Suprapubic skin (tissue), 4 donors: ENCODE data around the gene LEFTY1.

Experiments used
- POLR2A ChIP-seq, 2 donors: fragments of 450-650 bp; IDR thresholded peaks; one replicate each; pipeline ENCODE4 v1.6.1; 2017; ENCODE audit warnings: antibody characterized with exemption in 2 of 2, mild to moderate bottlenecking in 2 of 2, moderate library complexity in 2 of 2
- POLR2AphosphoS5 ChIP-seq, 3 donors: sonication (generic); formaldehyde crosslinking; IDR thresholded peaks; one replicate each; pipeline ENCODE4 v1.6.1; 2017; ENCODE audit warnings: antibody characterized with exemption in 3 of 3
- TF ChIP-seq, protein P1 (sequence below), 2 donors: fragments of 200-600 bp in 1 of 2; fragments of 450-650 bp in 1 of 2; sonication (generic) in 1 of 2; IDR thresholded peaks; one replicate each; pipeline ENCODE4 v1.5.1; 2016 to 2019; ENCODE audit warnings: antibody characterized with exemption in 2 of 2, mild to moderate bottlenecking in 1 of 2, moderate library complexity in 1 of 2

DNA sequence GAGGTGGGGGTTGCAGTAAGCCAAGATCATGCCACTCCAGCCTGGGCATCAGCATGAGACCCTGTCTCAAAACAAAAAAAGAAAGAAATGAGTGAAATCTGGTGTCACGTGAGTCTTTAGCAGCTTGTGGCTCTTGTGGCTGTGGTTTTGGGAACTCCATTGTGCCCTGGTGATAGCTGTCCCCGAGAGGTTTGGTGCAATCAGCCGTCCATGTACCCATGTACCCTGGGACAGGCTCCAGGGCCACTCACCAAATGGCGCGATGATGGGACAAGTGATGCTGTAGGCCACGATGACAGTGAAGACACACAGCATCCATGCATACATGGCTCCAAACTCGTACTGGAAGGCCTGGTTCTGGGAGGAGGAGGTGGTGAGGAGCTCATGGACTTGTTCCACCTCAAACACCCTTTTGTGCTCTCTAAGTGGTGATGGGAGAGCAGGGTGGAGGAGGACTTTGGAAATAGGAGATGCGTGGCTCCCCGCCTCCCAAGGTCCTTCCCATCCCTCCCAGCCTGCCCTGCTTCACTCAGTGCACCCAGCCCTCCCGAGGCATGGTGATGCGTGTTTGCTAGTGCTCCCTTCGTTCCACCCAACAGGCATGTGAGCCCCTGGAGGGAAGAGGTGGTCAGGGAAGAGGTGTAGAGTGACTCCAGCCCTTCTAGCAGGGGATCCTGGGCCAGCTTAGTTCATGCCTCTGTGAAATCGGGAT is 36.4 kb downstream of the LEFTY1 start:
- TF ChIP-seq, protein P1, sequence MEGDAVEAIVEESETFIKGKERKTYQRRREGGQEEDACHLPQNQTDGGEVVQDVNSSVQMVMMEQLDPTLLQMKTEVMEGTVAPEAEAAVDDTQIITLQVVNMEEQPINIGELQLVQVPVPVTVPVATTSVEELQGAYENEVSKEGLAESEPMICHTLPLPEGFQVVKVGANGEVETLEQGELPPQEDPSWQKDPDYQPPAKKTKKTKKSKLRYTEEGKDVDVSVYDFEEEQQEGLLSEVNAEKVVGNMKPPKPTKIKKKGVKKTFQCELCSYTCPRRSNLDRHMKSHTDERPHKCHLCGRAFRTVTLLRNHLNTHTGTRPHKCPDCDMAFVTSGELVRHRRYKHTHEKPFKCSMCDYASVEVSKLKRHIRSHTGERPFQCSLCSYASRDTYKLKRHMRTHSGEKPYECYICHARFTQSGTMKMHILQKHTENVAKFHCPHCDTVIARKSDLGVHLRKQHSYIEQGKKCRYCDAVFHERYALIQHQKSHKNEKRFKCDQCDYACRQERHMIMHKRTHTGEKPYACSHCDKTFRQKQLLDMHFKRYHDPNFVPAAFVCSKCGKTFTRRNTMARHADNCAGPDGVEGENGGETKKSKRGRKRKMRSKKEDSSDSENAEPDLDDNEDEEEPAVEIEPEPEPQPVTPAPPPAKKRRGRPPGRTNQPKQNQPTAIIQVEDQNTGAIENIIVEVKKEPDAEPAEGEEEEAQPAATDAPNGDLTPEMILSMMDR (IDR thresholded peaks at IDR 0.05): no peak
- TF ChIP-seq POLR2AphosphoS5 (IDR thresholded peaks at IDR 0.05) (no peak), POLR2A (IDR thresholded peaks at IDR 0.05) (no peak)
